ENCODE results near the gene TUBB2A.
"Not testable (repeated sequence)": the region's sequence is repeated elsewhere in the genome, so short reads cannot be mapped to it uniquely, and the experiment has no call there.

The TUBB2A gene

GRCh38 chr6:3193102-3193849, 35.9 kb upstream of the TUBB2A start:
- Histone ChIP-seq H3K4me2 (ENCODE audit: low read length) (no peak overlapping the region), H2AFZ (no peak overlapping the region), H3K79me2 (no peaks in the 10 kb centered on the region), H3K27ac (no peak overlapping the region), H3K36me3 (ENCODE audit: control insufficient read depth, insufficient read depth, low read length) (no peaks in the 10 kb centered on the region), H3K4me3 (ENCODE audit: low read depth, low read length) (no peak overlapping the region), H3K4me1 (no peaks in the 10 kb centered on the region), H3K9me3 (ENCODE audit: control insufficient read depth, low read length) (no peaks in the 10 kb centered on the region), H3K27me3 (ENCODE audit: control insufficient read depth, insufficient read depth, low read length) (no peaks in the 10 kb centered on the region), H3K9ac (no peak overlapping the region)
- TF ChIP-seq, protein P1, sequence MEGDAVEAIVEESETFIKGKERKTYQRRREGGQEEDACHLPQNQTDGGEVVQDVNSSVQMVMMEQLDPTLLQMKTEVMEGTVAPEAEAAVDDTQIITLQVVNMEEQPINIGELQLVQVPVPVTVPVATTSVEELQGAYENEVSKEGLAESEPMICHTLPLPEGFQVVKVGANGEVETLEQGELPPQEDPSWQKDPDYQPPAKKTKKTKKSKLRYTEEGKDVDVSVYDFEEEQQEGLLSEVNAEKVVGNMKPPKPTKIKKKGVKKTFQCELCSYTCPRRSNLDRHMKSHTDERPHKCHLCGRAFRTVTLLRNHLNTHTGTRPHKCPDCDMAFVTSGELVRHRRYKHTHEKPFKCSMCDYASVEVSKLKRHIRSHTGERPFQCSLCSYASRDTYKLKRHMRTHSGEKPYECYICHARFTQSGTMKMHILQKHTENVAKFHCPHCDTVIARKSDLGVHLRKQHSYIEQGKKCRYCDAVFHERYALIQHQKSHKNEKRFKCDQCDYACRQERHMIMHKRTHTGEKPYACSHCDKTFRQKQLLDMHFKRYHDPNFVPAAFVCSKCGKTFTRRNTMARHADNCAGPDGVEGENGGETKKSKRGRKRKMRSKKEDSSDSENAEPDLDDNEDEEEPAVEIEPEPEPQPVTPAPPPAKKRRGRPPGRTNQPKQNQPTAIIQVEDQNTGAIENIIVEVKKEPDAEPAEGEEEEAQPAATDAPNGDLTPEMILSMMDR (IDR thresholded peaks at IDR 0.05), result no peak

DNA sequence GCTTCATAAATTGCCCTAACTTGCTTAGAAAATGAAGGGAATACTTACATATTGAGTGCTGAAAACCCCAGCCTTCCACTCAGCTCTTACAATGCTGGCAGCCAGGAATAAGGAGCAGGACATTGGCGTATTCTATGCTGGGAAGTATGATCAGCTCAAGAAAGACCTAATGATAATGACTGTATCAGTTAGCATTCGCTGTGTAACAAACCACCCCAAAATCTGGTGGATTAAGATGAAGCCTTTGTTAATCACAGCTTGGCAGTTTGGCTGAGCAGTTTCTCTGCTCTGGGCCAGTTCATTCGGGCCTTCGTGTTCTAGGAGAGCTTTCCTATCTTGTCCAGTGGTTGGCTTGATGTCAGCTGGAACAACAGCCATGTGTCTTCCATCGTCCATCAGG, 33.4 kb upstream of the TUBB2A start:
- Histone ChIP-seq H3K79me2 (no peaks in the 10 kb centered on the region), H3K4me1 (no peaks in the 10 kb centered on the region), H3K4me3 (ENCODE audit: low read depth, low read length) (no peak overlapping the region), H3K27me3 (ENCODE audit: control insufficient read depth, insufficient read depth, low read length) (no peaks in the 10 kb centered on the region), H3K27ac (no peak overlapping the region), H2AFZ (no peak overlapping the region), H3K4me2 (ENCODE audit: low read length) (no peak overlapping the region), H3K9ac (no peak overlapping the region), H3K36me3 (ENCODE audit: control insufficient read depth, insufficient read depth, low read length) (no peaks in the 10 kb centered on the region), H3K9me3 (ENCODE audit: control insufficient read depth, low read length) (no peaks in the 10 kb centered on the region)
- TF ChIP-seq, protein P1 (IDR thresholded peaks at IDR 0.05), result no peak

- Histone ChIP-seq H3K27ac (no peak overlapping the region), H3K79me2 (no peaks in the 10 kb centered on the region), H3K4me1 (no peaks in the 10 kb centered on the region), H3K9ac (no peak overlapping the region), H3K36me3 (ENCODE audit: control insufficient read depth, insufficient read depth, low read length) (no peaks in the 10 kb centered on the region), H3K27me3 (ENCODE audit: control insufficient read depth, insufficient read depth, low read length) (no peaks in the 10 kb centered on the region), H3K4me2 (ENCODE audit: low read length) (no peak overlapping the region), H3K4me3 (ENCODE audit: low read depth, low read length) (no peak overlapping the region), H3K9me3 (ENCODE audit: control insufficient read depth, low read length) (no peaks in the 10 kb centered on the region), H2AFZ (no peak overlapping the region)
- TF ChIP-seq, protein P1 (IDR thresholded peaks at IDR 0.05), result no peak
Measured at GRCh38 chr6:3190056-3190455, 32.7 kb upstream of the TUBB2A start.

- not testable (repeated sequence) for H3K79me2 ChIP-seq; H3K9ac ChIP-seq; H3K27ac ChIP-seq; H3K9me3 ChIP-seq (ENCODE audit: control insufficient read depth, low read length); H3K36me3 ChIP-seq (ENCODE audit: control insufficient read depth, insufficient read depth, low read length); H2AFZ ChIP-seq; H3K4me3 ChIP-seq (ENCODE audit: low read depth, low read length); H3K27me3 ChIP-seq (ENCODE audit: control insufficient read depth, insufficient read depth, low read length); H3K4me1 ChIP-seq; H3K4me2 ChIP-seq (ENCODE audit: low read length)
Measured at GRCh38 chr6:3189192-3189591, 31.8 kb upstream of the TUBB2A start.

DNA sequence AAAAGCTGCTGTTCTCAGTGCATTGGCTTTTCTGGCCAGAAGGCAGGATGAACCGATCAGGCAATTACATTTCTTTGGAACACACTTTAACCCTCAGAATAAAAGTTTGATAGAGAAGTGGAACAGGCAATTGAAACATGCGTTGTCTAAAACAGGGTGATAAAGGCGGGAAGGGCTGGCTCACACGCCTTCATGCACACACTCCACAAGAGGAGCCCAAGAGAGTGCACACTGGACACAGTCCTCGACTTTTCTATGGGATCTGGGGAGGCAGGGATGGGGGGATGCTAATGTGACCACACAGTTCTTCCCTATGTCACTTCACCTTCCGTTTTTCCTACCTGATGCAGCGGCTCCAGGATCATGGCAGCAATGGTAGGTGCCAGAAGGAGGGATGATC, 30.9 kb upstream of the TUBB2A start:
- no peaks in the 10 kb centered on the region for H3K27me3 ChIP-seq (ENCODE audit: control insufficient read depth, insufficient read depth, low read length)
- H3K4me3 ChIP-seq (ENCODE audit: low read depth, low read length), result no peak overlapping the region
- H3K27ac ChIP-seq, result no peak overlapping the region
- H3K4me1 ChIP-seq, result no peaks in the 10 kb centered on the region
- TF ChIP-seq, protein P1 (IDR thresholded peaks at IDR 0.05), result no peak
- no peak overlapping the region for H3K4me2 ChIP-seq (ENCODE audit: low read length)
- H3K9ac ChIP-seq, result no peak overlapping the region
- H3K9me3 ChIP-seq (ENCODE audit: control insufficient read depth, low read length), result no peaks in the 10 kb centered on the region
- no peak overlapping the region for H2AFZ ChIP-seq
- no peaks in the 10 kb centered on the region for H3K79me2 ChIP-seq
- no peaks in the 10 kb centered on the region for H3K36me3 ChIP-seq (ENCODE audit: control insufficient read depth, insufficient read depth, low read length)

All from parathyroid adenoma (tissue), 2 donors.